Esophagus squamous epithelium (tissue), 4 donors: ENCODE results near the gene TUBG1.

Experiments
- CTCF ChIP-seq, 6 experiments: fragments of 450-650 bp in 4 of 6; fragments of 200-600 bp in 2 of 6; sonication (generic) in 2 of 6; IDR thresholded peaks; one replicate each; pipeline ENCODE4 v1.5.1; 2016 to 2019; ENCODE audit warnings: antibody characterized with exemption in 6 of 6, mild to moderate bottlenecking in 4 of 6, moderate library complexity in 4 of 6
- POLR2A ChIP-seq, 4 donors: fragments of 450-650 bp; IDR thresholded peaks; one replicate each; pipeline ENCODE4 v1.6.1; 2017; ENCODE audit warnings: antibody characterized with exemption in 4 of 4, mild to moderate bottlenecking in 4 of 4, moderate library complexity in 3 of 4

GRCh38 chr17:42659079-42659931, 49.8 kb downstream of the TUBG1 start, which contains the start of gene TUBG2:
- TF ChIP-seq POLR2A (IDR thresholded peaks at IDR 0.05) = peak in 2 of 4 donors; percentile 48 to 73
- peak in 1 of 6 experiments; percentile 3 for TF ChIP-seq CTCF (IDR thresholded peaks at IDR 0.05)
